KMS-11 (cell line): Measurements from ENCODE around the gene PDAP1.

ENCODE experiments used
- H2AFZ ChIP-seq: fragments of 200-600 bp; sonication (generic); 2 replicates; pipeline ENCODE4 v1.6.1; 2016; ENCODE audit warnings: antibody characterized with exemption, mixed run types, low read depth
- H3K27ac ChIP-seq: fragments of 200-600 bp; sonication (generic); 2 replicates; pipeline ENCODE4 v1.6.1; 2016; ENCODE audit warnings: mild to moderate bottlenecking, mixed run types
- H3K27me3 ChIP-seq: fragments of 200-600 bp; sonication (generic); 2 replicates; pipeline ENCODE4 v1.6.1; 2017; ENCODE audit warnings: mild to moderate bottlenecking, low read depth, mixed run types, moderate library complexity; ENCODE audit not compliant: insufficient read depth
- H3K36me3 ChIP-seq: fragments of 200-600 bp; sonication (generic); 2 replicates; pipeline ENCODE4 v1.6.1; 2017; ENCODE audit warnings: mild to moderate bottlenecking, mixed run types; ENCODE audit not compliant: insufficient read depth
- H3K4me1 ChIP-seq: fragments of 200-600 bp; sonication (generic); 2 replicates; pipeline ENCODE4 v1.6.1; 2016; ENCODE audit warnings: mild to moderate bottlenecking, low read depth, mixed run types; ENCODE audit not compliant: poor library complexity, severe bottlenecking
- H3K4me2 ChIP-seq: fragments of 200-600 bp; sonication (generic); 2 replicates; pipeline ENCODE4 v1.7.0; 2016; ENCODE audit warnings: mild to moderate bottlenecking, mixed run types
- H3K4me3 ChIP-seq: fragments of 200-600 bp; sonication (generic); IDR thresholded peaks from 2 replicates; pipeline ENCODE4 v1.6.1; 2017; ENCODE audit warnings: low read depth, low read length, mixed read lengths; ENCODE audit not compliant: insufficient read depth
- H3K79me2 ChIP-seq: fragments of 200-600 bp; sonication (generic); 2 replicates; pipeline ENCODE4 v1.6.1; 2016; ENCODE audit warnings: low read depth, mixed run types; ENCODE audit not compliant: insufficient read depth
- H3K9ac ChIP-seq: fragments of 200-600 bp; sonication (generic); 2 replicates; pipeline ENCODE4 v1.6.1; 2016; ENCODE audit warnings: mild to moderate bottlenecking, mixed run types
- H4K20me1 ChIP-seq: fragments of 200-600 bp; sonication (generic); 2 replicates; pipeline ENCODE4 v1.6.1; 2016; ENCODE audit warnings: mild to moderate bottlenecking, mixed run types; ENCODE audit not compliant: insufficient read depth
- TF ChIP-seq, protein P1 (sequence below): fragments of 200-600 bp; sonication (generic); conservative IDR thresholded peaks from 2 replicates; pipeline ENCODE4 v1.6.1; 2017; ENCODE audit warnings: low read depth, mild to moderate bottlenecking, antibody characterized with exemption, low read length, moderate library complexity, mixed read lengths

PDAP1 gene

DNA sequence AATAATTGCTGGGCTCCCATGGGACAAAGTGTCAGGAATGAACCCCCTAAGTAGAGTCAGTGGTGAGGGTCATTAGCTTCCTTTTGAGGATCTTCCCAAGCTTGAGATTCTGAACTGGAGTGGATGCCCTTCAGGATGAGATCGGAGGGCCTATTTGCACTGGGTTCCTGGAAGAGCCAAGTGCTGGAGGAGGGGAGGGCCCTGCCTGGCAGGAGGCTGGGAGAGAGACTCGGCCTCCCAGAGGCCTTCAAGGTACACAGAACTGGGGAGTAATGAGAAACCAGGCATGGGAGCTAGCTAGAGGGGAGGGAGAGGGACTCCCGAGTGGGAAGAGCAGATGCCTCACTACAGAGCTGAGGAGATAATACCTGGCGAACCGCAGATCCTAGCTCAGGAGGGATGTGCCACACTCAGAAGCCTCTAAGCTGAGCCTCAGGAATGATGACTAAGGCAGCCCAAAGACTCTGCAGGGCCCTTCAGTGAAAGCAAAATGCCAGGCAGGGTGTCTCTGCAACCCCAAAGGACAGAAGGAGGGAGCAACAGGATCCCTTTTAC, 9.4 kb downstream of the PDAP1 start:
- Histone ChIP-seq H3K4me1 (no peaks in the 10 kb centered on the region), H3K4me2 (no peak overlapping the region), H3K36me3 (peaks cover 8% of the 10 kb centered on the region; the same call in 1 of the 2 replicates), H3K79me2 (peaks cover 4% of the 10 kb centered on the region; the same call in 1 of the 2 replicates), H3K27ac (no peak overlapping the region; the same call in 1 of the 2 replicates), H3K4me3 (no peak overlapping the region), H4K20me1 (0 out of 2 replicates have a peak, but pooled peaks cover 3% of the 10 kb centered on the region), H3K9ac (no peak overlapping the region), H2AFZ (no peak overlapping the region), H3K27me3 (no peaks in the 10 kb centered on the region)
- TF ChIP-seq, protein P1, sequence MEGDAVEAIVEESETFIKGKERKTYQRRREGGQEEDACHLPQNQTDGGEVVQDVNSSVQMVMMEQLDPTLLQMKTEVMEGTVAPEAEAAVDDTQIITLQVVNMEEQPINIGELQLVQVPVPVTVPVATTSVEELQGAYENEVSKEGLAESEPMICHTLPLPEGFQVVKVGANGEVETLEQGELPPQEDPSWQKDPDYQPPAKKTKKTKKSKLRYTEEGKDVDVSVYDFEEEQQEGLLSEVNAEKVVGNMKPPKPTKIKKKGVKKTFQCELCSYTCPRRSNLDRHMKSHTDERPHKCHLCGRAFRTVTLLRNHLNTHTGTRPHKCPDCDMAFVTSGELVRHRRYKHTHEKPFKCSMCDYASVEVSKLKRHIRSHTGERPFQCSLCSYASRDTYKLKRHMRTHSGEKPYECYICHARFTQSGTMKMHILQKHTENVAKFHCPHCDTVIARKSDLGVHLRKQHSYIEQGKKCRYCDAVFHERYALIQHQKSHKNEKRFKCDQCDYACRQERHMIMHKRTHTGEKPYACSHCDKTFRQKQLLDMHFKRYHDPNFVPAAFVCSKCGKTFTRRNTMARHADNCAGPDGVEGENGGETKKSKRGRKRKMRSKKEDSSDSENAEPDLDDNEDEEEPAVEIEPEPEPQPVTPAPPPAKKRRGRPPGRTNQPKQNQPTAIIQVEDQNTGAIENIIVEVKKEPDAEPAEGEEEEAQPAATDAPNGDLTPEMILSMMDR, result no peak

DNA sequence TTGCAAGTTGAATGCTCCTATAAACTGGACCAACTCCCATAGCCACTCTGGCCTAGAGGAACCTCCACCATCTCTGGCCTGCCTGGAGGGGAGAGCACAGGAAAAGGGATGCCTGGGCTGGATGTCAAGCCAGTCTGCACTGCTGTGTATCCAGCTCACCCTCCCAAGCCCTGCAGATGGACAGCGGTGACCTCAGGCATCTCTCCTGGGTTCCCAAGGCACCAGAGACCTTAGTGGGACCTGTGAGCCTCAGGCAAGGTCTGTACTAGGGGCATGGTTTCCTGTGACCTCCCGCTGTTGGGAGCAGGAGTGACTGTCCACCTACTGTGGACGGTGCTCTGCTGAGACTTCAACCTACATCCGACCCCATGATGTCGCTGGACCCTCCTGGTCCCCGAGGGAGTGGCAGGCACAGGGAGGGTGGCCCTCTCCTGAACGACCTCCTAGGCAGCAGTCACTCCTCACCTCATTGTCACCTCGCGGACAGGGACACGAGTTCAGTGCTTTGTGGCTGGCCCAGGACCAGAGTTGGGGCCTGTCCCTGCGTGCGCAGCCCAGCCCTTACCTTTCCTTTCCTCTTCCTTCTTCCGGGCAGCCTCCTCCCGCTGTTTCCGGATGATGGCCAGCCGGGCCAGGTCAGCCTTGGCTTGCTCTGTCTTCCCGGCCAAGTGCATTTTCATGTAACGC, 11.0 kb downstream of the PDAP1 start:
- TF ChIP-seq, protein P1, result no peak
- Histone ChIP-seq H3K4me2 (no peak overlapping the region), H3K79me2 (no peaks in the 10 kb centered on the region; the same call in 1 of the 2 replicates), H3K27me3 (no peaks in the 10 kb centered on the region), H3K4me3 (no peak overlapping the region), H3K36me3 (peaks cover 8% of the 10 kb centered on the region; the same call in 1 of the 2 replicates), H3K27ac (no peak overlapping the region; the same call in 1 of the 2 replicates), H4K20me1 (0 out of 2 replicates have a peak, but pooled peaks cover 3% of the 10 kb centered on the region), H2AFZ (no peak overlapping the region), H3K4me1 (peaks cover 12% of the 10 kb centered on the region), H3K9ac (no peak overlapping the region)

DNA sequence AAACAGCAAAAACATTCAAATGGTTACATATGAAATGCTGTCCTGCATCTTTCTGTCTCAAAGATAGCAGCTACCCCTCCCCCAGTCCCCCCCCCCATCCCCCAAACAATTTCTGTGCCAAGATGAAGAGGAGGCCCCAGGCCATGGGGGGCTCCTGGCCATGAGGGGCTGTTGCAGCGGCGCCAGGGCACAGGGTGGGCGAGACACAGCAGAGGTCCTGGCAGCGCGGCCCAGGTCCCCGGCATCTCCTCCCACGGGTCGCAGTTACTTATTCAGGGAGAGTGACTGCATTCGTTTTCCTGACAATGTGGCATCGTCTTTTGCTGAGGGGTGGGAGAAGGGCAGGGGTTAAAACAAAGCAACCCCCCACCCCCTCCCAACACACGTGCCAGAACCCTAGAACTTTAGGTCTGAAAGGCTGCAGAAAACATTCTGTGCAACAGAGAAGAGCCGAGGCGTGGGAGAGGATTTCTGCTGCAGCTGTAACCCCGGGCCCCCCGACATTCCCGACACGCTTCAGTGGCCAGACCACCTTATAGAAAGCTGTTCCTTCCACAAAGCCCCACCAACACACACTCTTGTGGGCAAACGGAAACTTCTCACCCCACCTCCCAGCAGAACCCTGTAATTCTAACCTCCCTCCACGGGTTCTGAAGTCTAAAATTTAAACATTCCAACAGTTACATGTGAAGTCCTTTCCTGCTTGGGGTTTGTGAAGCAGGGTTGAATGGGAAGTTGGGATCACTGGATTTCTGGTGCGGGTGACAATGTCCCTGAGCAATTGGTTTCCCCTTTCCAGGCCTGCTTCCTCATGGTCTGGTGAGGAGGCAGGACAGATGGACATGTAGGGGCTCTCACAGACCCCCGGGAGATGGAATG, 11.7 kb downstream of the PDAP1 start:
- no peak overlapping the region for H2AFZ ChIP-seq
- no peaks in the 10 kb centered on the region for H3K27me3 ChIP-seq
- no peak overlapping the region for H3K4me3 ChIP-seq
- H3K4me1 ChIP-seq, result peaks cover 20% of the 10 kb centered on the region
- H3K9ac ChIP-seq, result no peak overlapping the region
- H3K36me3 ChIP-seq, result peaks cover 7% of the 10 kb centered on the region; the same call in 1 of the 2 replicates
- TF ChIP-seq, protein P1, result no peak
- 0 out of 2 replicates have a peak, but pooled peaks cover 3% of the 10 kb centered on the region for H4K20me1 ChIP-seq
- no peak overlapping the region for H3K4me2 ChIP-seq
- H3K79me2 ChIP-seq, result no peaks in the 10 kb centered on the region; the same call in 1 of the 2 replicates
- no peak overlapping the region for H3K27ac ChIP-seq

DNA sequence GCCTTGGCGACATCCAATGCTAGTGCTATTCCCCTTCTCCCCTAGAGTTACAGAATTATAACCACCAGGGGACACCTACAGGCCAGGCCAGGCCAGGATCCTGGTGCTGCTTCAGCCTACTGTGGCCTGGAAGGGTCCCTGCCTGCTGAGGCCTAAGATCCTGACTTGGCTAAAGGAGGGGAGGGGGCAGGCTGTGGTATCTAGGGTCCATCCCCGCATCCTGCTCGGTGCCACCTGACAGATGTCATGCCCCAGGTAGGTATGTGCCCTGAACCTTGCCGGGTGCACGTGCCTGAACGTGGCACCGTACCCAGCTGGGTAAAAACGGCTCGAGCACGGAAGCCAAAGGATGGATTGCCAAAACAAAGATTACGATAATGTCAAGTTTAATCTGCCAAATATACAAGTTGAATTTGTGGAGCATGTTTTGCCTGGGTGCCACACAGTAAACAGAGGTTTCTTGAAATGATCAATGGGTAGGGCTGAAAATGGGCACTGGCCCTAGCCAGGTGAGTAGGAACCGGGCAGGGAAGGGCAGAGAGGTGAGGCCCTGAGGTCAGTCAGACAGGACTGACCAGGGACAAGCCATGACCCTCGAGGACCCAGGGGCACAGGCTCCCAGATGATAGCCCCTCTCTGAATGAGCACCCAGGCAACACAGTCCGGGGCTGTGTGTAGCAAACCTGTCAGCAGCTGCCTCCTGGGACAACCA, 12.6 kb downstream of the PDAP1 start:
- Histone ChIP-seq H3K9ac (no peak overlapping the region), H3K27ac (no peak overlapping the region), H3K4me3 (no peak overlapping the region), H4K20me1 (0 out of 2 replicates have a peak, but pooled peaks cover 3% of the 10 kb centered on the region), H2AFZ (no peak overlapping the region), H3K79me2 (no peaks in the 10 kb centered on the region; the same call in 1 of the 2 replicates), H3K36me3 (no peaks in the 10 kb centered on the region), H3K4me2 (no peak overlapping the region), H3K27me3 (no peaks in the 10 kb centered on the region), H3K4me1 (peaks cover 23% of the 10 kb centered on the region)
- TF ChIP-seq, protein P1, result no peak
